ENCODE data around the gene PEDS1. TPM values are rescaled to one million over a fixed set of nuclear protein-coding genes. Genes with fewer than 3 reads are reported as not detected.
"Not testable (repeated sequence)": the region's sequence is repeated elsewhere in the genome, so short reads cannot be mapped to it uniquely, and the experiment has no call there.

Gene PEDS1
- total RNA-seq, 1 donor from 2014 or later = 39.7 TPM

DNA sequence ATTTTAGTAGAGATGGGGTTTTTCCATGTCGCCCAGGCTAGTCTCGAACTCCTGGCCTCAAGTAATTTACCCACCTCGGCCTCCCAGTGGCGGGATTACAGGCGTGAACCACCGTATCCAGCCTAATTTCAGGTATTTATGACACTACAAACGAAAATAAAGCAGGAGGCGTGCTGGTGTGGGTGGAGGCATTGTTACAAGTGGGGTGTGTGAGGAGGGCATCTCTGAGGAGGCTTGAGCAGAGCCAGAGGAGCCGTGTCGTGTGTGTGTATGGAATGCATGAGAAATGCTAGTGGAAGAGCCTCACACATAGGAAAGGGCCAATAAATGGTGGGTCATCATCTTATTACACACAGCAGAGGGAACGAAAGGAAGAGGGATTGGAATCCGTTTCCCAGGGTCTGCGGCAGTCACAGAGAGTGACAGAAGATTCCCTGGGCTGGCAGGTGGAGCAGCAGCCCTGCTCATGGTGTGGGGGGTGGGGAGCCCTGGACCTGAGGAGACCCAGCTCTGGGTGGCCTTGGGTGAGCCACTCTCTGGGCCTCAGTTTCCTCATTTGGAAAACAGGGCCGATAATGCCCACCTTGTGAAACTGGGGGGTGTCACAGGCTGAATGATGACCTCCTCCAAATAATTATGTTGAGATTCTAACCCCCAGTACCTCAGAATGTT lies 17.2 kb upstream of the PEDS1 start:
- DNase-seq (ENCODE audit: low spot score) = no peak
- H3K4me3 Mint-ChIP-seq (ENCODE audit: unreplicated experiment) = peak overlapping the region; percentile 68
- no peaks in the 10 kb centered on the region for H3K36me3 Mint-ChIP-seq (ENCODE audit: low read depth, unreplicated experiment)
- no peaks in the 10 kb centered on the region for H3K9me3 Mint-ChIP-seq (ENCODE audit: unreplicated experiment)
- H3K27ac Mint-ChIP-seq (ENCODE audit: unreplicated experiment) = peak overlapping the region; percentile 9
- TF ChIP-seq CTCF (IDR thresholded peaks at IDR 0.05; ENCODE audit: unreplicated experiment) = no peak
- H3K27me3 Mint-ChIP-seq (ENCODE audit: unreplicated experiment) = peaks cover 13% of the 10 kb centered on the region
- H3K4me1 Mint-ChIP-seq (ENCODE audit: unreplicated experiment) = peaks cover 19% of the 10 kb centered on the region

DNA sequence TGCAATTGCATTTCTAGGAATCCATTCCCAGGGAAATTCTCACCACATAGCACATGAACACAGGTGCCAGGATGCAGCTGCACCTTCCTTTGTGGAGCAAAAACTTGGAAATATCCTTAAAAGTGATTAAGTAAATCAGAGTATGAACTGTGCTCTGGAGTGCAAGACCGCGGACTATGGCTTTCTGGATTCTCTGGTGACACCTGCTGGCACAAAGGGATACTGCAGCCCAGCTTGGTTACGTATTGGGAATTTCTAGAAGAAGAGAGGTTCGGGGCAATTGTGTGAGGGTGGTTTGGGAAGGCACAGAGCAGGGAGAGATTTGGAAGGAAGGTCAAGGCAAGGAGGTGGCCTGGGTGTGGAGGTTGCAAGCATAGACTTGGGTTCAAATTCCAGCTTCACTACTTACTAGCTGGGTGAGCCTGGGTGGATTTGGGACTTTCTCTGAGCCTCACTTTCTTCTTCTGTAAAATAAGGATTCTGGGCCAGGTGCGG lies 15.9 kb upstream of the PEDS1 start:
- peaks cover 13% of the 10 kb centered on the region for H3K27me3 Mint-ChIP-seq (ENCODE audit: unreplicated experiment)
- no peaks in the 10 kb centered on the region for H3K9me3 Mint-ChIP-seq (ENCODE audit: unreplicated experiment)
- TF ChIP-seq CTCF (IDR thresholded peaks at IDR 0.05; ENCODE audit: unreplicated experiment) = peak; percentile 97
- H3K36me3 Mint-ChIP-seq (ENCODE audit: low read depth, unreplicated experiment) = no peaks in the 10 kb centered on the region
- H3K4me3 Mint-ChIP-seq (ENCODE audit: unreplicated experiment) = peak overlapping the region; percentile 26
- H3K27ac Mint-ChIP-seq (ENCODE audit: unreplicated experiment) = no peak overlapping the region
- DNase-seq (ENCODE audit: low spot score) = peak; percentile 83
- peaks cover 22% of the 10 kb centered on the region for H3K4me1 Mint-ChIP-seq (ENCODE audit: unreplicated experiment)

DNA sequence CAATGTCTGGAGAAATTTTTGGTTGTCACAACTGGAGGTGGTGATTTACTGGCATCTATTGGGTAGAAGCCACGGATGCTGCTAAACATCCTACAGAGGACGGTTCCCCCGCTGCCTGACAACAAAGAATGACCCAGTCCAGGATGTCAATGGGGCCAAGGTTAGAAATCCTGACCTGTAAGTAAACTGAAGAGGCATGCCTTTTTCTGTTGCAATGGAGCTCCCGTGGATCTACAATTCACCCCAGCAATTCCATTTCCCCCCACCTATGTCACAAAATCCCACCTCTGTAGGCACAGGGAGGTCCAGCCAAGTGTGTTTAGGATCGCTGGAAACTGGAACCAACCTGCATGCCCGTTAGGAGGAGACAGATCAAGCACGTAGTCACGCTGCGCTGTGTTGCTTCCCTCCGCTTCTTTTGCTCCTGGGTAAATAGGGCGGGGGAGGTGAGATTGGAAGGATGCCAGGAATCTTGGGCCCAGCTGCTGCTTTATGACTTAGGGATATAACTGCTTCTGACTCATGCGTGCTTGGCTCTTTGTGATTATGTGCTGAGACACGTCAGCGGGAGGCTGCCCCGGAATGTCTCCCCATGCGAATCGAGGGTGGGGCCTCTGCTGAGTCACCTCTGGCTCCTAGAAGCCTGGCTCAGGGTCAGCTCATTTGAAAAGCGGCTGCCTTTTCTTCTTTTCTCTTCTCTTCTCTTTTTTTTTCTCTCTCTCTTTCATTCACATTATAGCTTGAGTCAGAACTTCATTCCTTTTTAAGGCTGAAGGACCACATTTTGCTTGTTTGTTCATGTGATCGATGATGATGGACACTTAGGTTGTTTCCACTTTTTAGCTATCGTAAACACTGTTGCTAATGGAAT lies 12.4 kb upstream of the PEDS1 start:
- H3K4me1 Mint-ChIP-seq (ENCODE audit: unreplicated experiment) = peaks cover 21% of the 10 kb centered on the region

GRCh38 chr20:50163570-50164317 lies 10.2 kb upstream of the PEDS1 start:
- Mint-ChIP-seq H3K36me3 (ENCODE audit: low read depth, unreplicated experiment) (no peaks in the 10 kb centered on the region), H3K4me1 (ENCODE audit: unreplicated experiment) (peaks cover 21% of the 10 kb centered on the region), H3K27me3 (ENCODE audit: unreplicated experiment) (peaks cover 6% of the 10 kb centered on the region), H3K4me3 (ENCODE audit: unreplicated experiment) (no peak overlapping the region), H3K27ac (ENCODE audit: unreplicated experiment) (peak overlapping the region; percentile 57), H3K9me3 (ENCODE audit: unreplicated experiment) (no peaks in the 10 kb centered on the region)
- DNase-seq (ENCODE audit: low spot score) = no peak
- no peak for TF ChIP-seq CTCF (IDR thresholded peaks at IDR 0.05; ENCODE audit: unreplicated experiment)

More for the DNA sequence above, 12.4 kb upstream of the PEDS1 start:
- H3K27ac Mint-ChIP-seq (ENCODE audit: unreplicated experiment) = peak overlapping the region; percentile 85
- H3K27me3 Mint-ChIP-seq (ENCODE audit: unreplicated experiment) = peaks cover 9% of the 10 kb centered on the region
- H3K9me3 Mint-ChIP-seq (ENCODE audit: unreplicated experiment) = no peaks in the 10 kb centered on the region
- DNase-seq (ENCODE audit: low spot score) = peak; percentile 61
- peak overlapping the region; percentile 34 for H3K4me3 Mint-ChIP-seq (ENCODE audit: unreplicated experiment)
- no peak for TF ChIP-seq CTCF (IDR thresholded peaks at IDR 0.05; ENCODE audit: unreplicated experiment)
- no peaks in the 10 kb centered on the region for H3K36me3 Mint-ChIP-seq (ENCODE audit: low read depth, unreplicated experiment)

- peaks cover 21% of the 10 kb centered on the region for H3K4me1 Mint-ChIP-seq (ENCODE audit: unreplicated experiment)
- not testable (repeated sequence) for H3K4me3 Mint-ChIP-seq (ENCODE audit: unreplicated experiment); H3K27me3 Mint-ChIP-seq (ENCODE audit: unreplicated experiment); H3K36me3 Mint-ChIP-seq (ENCODE audit: low read depth, unreplicated experiment); H3K9me3 Mint-ChIP-seq (ENCODE audit: unreplicated experiment); H3K27ac Mint-ChIP-seq (ENCODE audit: unreplicated experiment); DNase-seq (ENCODE audit: low spot score)
These were observed 8.0 kb upstream of the PEDS1 start for GRCh38 chr20:50161494-50161893.

Measured in endothelial cell (in vitro differentiated cells).